ENCODE measurements around the gene ATP6V0B. TPM values are rescaled to one million over a fixed set of nuclear protein-coding genes. Genes with fewer than 3 reads are reported as not detected.

ATP6V0B gene
- total and polyA plus RNA-seq, 3 donors from 2014 or later, result 102 to 222 (median 173) TPM

DNA sequence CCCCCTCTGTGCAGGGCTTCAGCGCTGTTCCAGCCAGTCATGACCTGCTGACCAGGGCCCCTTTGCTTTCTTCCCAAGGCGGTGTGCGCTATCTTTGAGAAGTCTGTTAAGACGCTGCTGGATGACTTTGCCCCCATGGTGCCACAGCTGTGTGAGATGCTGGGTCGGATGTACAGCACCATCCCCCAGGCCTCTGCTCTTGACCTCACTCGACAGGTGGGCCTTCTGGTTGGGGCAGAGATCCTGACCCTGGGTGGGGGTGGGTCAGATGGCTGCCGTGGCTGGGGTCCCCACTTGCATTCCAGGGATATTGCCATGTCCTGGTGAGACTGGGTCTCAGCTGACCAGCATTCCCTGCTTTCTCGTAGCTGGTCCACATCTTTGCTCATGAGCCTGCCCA is 14.0 kb upstream of the ATP6V0B start:
- intact Hi-C loops (cut with DNase I; ENCODE audit: low total_unique reads), result no loop called here
- no peak for DNase-seq
- H3K9me3 ChIP-seq, result no peaks in the 10 kb centered on the region
- H3K27me3 ChIP-seq, result no peaks in the 10 kb centered on the region
- H3K27ac ChIP-seq, result no peak overlapping the region
- no peaks in the 10 kb centered on the region for H3K36me3 ChIP-seq (ENCODE audit: low read depth, missing control alignments)
- WGBS, 2 donors, result 89 to 95% methylated on average over 3 to 8 of the region's 8 CpGs
- H3K4me3 ChIP-seq, result no peak overlapping the region
- TF ChIP-seq, protein P1, sequence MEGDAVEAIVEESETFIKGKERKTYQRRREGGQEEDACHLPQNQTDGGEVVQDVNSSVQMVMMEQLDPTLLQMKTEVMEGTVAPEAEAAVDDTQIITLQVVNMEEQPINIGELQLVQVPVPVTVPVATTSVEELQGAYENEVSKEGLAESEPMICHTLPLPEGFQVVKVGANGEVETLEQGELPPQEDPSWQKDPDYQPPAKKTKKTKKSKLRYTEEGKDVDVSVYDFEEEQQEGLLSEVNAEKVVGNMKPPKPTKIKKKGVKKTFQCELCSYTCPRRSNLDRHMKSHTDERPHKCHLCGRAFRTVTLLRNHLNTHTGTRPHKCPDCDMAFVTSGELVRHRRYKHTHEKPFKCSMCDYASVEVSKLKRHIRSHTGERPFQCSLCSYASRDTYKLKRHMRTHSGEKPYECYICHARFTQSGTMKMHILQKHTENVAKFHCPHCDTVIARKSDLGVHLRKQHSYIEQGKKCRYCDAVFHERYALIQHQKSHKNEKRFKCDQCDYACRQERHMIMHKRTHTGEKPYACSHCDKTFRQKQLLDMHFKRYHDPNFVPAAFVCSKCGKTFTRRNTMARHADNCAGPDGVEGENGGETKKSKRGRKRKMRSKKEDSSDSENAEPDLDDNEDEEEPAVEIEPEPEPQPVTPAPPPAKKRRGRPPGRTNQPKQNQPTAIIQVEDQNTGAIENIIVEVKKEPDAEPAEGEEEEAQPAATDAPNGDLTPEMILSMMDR (IDR thresholded peaks at IDR 0.05), result no peak
- no peak for TF ChIP-seq POLR2A (IDR thresholded peaks at IDR 0.05)
- H3K4me1 ChIP-seq, result no peaks in the 10 kb centered on the region

DNA sequence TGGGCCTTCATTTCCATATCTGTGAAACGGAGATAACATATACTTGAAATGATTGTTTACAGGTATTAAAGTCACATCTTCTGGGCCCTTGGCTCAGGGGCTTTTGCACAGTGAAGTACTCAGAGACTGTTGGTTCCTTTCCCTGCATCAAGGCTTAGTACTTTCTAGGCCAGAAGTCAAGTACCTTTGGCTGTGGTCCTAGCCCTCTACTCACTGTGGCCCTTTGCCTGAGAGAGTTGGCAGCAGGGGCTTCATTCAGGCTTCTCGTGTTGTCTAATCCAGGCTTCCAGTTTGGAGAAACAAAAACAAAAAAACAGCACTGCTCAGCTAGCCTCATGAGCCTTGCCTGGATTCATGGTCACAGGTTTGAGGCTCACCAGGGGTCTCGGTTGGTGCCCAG is 13.1 kb upstream of the ATP6V0B start:
- H3K27ac ChIP-seq, result no peak overlapping the region
- 82 to 92% methylated on average over 3 of the region's 3 CpGs for WGBS, 2 donors
- no peaks in the 10 kb centered on the region for H3K4me1 ChIP-seq
- no peak for TF ChIP-seq POLR2A (IDR thresholded peaks at IDR 0.05)
- TF ChIP-seq, protein P1 (IDR thresholded peaks at IDR 0.05), result no peak
- intact Hi-C loops (cut with DNase I; ENCODE audit: low total_unique reads), result no loop called here
- H3K9me3 ChIP-seq, result no peaks in the 10 kb centered on the region
- H3K4me3 ChIP-seq, result no peak overlapping the region
- DNase-seq, result no peak
- no peaks in the 10 kb centered on the region for H3K27me3 ChIP-seq
- no peaks in the 10 kb centered on the region for H3K36me3 ChIP-seq (ENCODE audit: low read depth, missing control alignments)

DNA sequence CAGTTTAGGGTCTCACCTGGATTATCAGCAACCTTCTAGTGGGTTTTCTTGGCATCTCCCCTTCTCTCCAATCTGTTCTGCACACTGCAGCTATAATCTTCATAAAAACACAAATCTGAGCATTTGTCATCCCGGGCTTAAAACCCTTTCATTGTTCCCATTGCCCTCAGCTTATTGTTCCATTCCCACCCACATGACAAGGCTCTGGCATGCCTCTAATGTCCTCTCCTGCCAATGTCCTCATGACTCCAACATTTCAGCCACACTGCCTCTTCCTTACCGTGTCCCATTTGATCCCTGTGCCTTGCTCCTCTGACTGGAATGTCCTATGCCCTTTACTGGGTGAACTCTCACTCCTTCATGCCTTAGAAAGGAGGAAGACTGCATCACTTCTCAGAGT is 12.4 kb upstream of the ATP6V0B start:
- H3K4me3 ChIP-seq, result no peak overlapping the region
- no peaks in the 10 kb centered on the region for H3K27me3 ChIP-seq
- H3K9me3 ChIP-seq, result no peaks in the 10 kb centered on the region
- TF ChIP-seq, protein P1 (IDR thresholded peaks at IDR 0.05), result no peak
- TF ChIP-seq POLR2A (IDR thresholded peaks at IDR 0.05), result no peak
- H3K36me3 ChIP-seq (ENCODE audit: low read depth, missing control alignments), result no peaks in the 10 kb centered on the region
- H3K4me1 ChIP-seq, result no peaks in the 10 kb centered on the region
- WGBS, 2 donors, result 89 to 96% methylated on average over 2 of the region's 2 CpGs
- no peak overlapping the region for H3K27ac ChIP-seq
- intact Hi-C loops (cut with DNase I; ENCODE audit: low total_unique reads), result no loop called here
- DNase-seq, result no peak

DNA sequence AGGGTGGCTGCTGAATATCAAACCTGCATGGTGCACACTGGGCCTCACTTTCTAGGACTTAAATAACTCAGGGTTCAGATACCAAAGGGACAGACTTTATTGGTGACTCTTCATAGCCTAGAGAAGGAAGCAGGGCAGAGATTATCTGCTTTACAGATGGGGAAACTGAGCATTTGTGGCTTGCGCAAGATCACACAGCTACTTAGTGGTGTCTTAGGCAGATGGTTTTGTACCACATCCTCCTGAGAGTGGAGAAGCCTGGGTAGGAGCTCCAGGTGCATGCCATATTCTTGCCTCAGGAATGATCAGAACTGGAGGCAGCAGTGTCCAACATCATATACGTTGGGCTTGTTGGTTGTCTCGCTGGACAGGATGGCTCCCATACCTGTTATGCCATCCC is 11.8 kb upstream of the ATP6V0B start:
- Histone ChIP-seq H3K9me3 (no peaks in the 10 kb centered on the region), H3K4me1 (no peaks in the 10 kb centered on the region), H3K27me3 (no peaks in the 10 kb centered on the region), H3K27ac (no peak overlapping the region), H3K36me3 (ENCODE audit: low read depth, missing control alignments) (no peaks in the 10 kb centered on the region), H3K4me3 (no peak overlapping the region)
- no peak for DNase-seq
- intact Hi-C loops (cut with DNase I; ENCODE audit: low total_unique reads), result no loop called here
- TF ChIP-seq, protein P1 (IDR thresholded peaks at IDR 0.05), result no peak
- no peak for TF ChIP-seq POLR2A (IDR thresholded peaks at IDR 0.05)
- 93 to 100% methylated on average over 1 to 3 of the region's 3 CpGs for WGBS, 2 donors

DNA sequence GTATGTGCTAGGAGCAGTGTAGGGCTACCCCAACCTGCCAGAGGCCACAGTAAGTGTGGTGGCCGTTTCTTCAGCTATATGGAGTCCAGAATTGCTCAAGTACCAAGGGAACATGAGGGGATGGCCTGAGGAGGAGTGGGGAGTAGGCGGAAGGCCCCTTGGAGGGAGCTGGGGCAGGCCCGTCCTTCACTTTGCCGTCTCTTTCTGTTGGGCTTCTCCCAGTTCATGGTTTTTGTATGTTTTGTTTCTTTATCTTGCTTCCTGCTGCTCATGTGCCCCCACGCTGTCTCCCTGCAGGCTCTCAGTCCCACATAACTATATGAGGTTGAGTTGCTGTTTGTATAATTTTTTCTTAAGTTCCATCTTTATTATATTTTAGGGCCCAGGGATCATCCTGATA is 10.9 kb upstream of the ATP6V0B start:
- no peak for TF ChIP-seq POLR2A (IDR thresholded peaks at IDR 0.05)
- TF ChIP-seq, protein P1 (IDR thresholded peaks at IDR 0.05), result no peak
- intact Hi-C loops (cut with DNase I; ENCODE audit: low total_unique reads), result no loop called here
- no peak for DNase-seq
- WGBS, 2 donors, result 91% methylated on average over 5 of the region's 5 CpGs
- Histone ChIP-seq H3K4me3 (no peak overlapping the region), H3K36me3 (ENCODE audit: low read depth, missing control alignments) (no peaks in the 10 kb centered on the region), H3K9me3 (no peaks in the 10 kb centered on the region), H3K27me3 (no peaks in the 10 kb centered on the region), H3K27ac (no peak overlapping the region), H3K4me1 (no peaks in the 10 kb centered on the region)

Measured in testis (tissue), 3 donors.